Sigmoid colon (tissue), 6 donors: ENCODE measurements around the gene LASP1NB.
A peak's percentile ranks its signal among the peaks of the same experiment; 100 is the strongest.

Experiments
- DNase-seq: peaks from one replicate; pipeline ENCODE4 v3.0.0-alpha.2; 2019
- H3K27ac ChIP-seq, 4 donors: fragments of 200-600 bp; sonication (generic); one replicate each; pipeline ENCODE4 v1.5.1; 2016 to 2019; ENCODE audit warnings: mild to moderate bottlenecking in 1 of 4
- H3K27me3 ChIP-seq, 3 donors: fragments of 200-600 bp; sonication (generic); one replicate each; pipeline ENCODE4 v1.5.1; 2019; ENCODE audit warnings: mild to moderate bottlenecking in 1 of 3
- H3K36me3 ChIP-seq, 4 donors: fragments of 200-600 bp; sonication (generic); one replicate each; pipeline ENCODE4 v1.5.1; 2016 to 2019
- H3K4me1 ChIP-seq, 4 donors: fragments of 200-600 bp; sonication (generic); one replicate each; pipeline ENCODE4 v1.5.1; 2017 to 2019
- H3K4me3 ChIP-seq, 4 donors: fragments of 200-600 bp; sonication (generic); one replicate each; pipeline ENCODE4 v1.5.1; 2017 to 2019; ENCODE audit warnings: mild to moderate bottlenecking in 2 of 4, moderate library complexity in 1 of 4
- H3K9me3 ChIP-seq, 4 donors: fragments of 200-600 bp in 3 of 4; sonication (generic) in 3 of 4; one replicate each; pipeline versions ENCODE4 v1.5.1 to v1.6.1; 2013 to 2019
- CTCF ChIP-seq, 4 experiments: fragments of 450-650 bp in 3 of 4; fragments of 200-600 bp in 1 of 4; IDR thresholded peaks; one replicate each; pipeline ENCODE4 v1.5.1; 2016 to 2019; ENCODE audit warnings: antibody characterized with exemption in 4 of 4, mild to moderate bottlenecking in 3 of 4, moderate library complexity in 2 of 4
- EP300 ChIP-seq, 4 donors: sonication (generic); formaldehyde crosslinking; IDR thresholded peaks; one replicate each; pipeline ENCODE4 v1.6.1; 2017; ENCODE audit warnings: antibody characterized with exemption in 4 of 4
- POLR2A ChIP-seq, 2 donors: fragments of 450-650 bp; IDR thresholded peaks; one replicate each; pipeline ENCODE4 v1.6.1; 2016; ENCODE audit warnings: antibody characterized with exemption in 2 of 2, mild to moderate bottlenecking in 2 of 2, moderate library complexity in 2 of 2
- POLR2AphosphoS5 ChIP-seq, 4 donors: sonication (generic); formaldehyde crosslinking; IDR thresholded peaks; one replicate each; pipeline ENCODE4 v1.6.1; 2017; ENCODE audit warnings: antibody characterized with exemption in 4 of 4
- WGBS, 2 donors: extraction: QIAGEN DNeasy Blood & Tissue Kit; methylation state at CpG; one replicate each; pipeline ENCODE4 v1.1.7; 2013; 5-methylcytosine and 5-hydroxymethylcytosine counted together
- intact Hi-C: fragments of 100-400 bp; cut with DNase I; formaldehyde crosslinking; loops from one replicate; pipeline ENCODE4 v1.15.1; 2023
- donor health status: healthy with polysubstance abuse.
- donor health status: healthy.

Gene LASP1NB

DNA sequence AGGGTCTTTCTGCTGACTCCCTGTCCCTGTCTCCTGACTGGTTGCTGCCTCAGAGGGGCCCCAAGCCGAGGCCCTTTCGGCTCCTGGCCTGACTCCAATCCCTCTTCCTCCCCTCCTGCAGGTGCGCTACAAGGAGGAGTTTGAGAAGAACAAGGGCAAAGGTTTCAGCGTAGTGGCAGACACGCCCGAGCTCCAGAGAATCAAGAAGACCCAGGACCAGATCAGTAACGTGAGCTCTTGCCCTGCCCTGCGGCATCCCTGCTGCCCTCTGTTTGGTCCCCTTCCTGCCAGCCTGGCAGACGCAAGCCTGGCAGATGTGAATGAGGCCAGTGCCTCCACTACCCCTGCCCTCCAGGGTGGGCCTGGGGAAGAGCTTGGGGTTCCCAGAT lies 27.1 kb upstream of the LASP1NB start:
- Histone ChIP-seq H3K4me1 (peaks cover 0 to 75% (median 61%) of the 10 kb centered on the region in 4 donors), H3K36me3 (peaks cover 3 to 28% (median 15%) of the 10 kb centered on the region in 4 donors), H3K4me3 (no peak overlapping the region), H3K9me3 (no peaks in the 10 kb centered on the region), H3K27ac (peak overlapping the region; percentile 65 to 69 (median 67)), H3K27me3 (no peaks in the 10 kb centered on the region)
- WGBS, 2 donors: 12 to 27% methylated on average over 9 of the region's 9 CpGs
- no peak for DNase-seq
- TF ChIP-seq CTCF (IDR thresholded peaks at IDR 0.05): no peak
- TF ChIP-seq POLR2AphosphoS5 (IDR thresholded peaks at IDR 0.05): no peak
- TF ChIP-seq EP300 (IDR thresholded peaks at IDR 0.05): no peak
- no peak for TF ChIP-seq POLR2A (IDR thresholded peaks at IDR 0.05)
- intact Hi-C loops: no loop called here

- Histone ChIP-seq H3K9me3 (no peaks in the 10 kb centered on the region), H3K27me3 (no peaks in the 10 kb centered on the region), H3K4me3 (no peak overlapping the region), H3K4me1 (peaks cover 0 to 69% (median 55%) of the 10 kb centered on the region in 4 donors), H3K36me3 (peaks cover 3 to 34% (median 17%) of the 10 kb centered on the region in 4 donors), H3K27ac (peak overlapping the region in 3 of 4 donors; percentile 67 to 69 (median 67))
- no peak for DNase-seq
- 38 to 41% methylated on average over 11 of the region's 11 CpGs for WGBS, 2 donors
- intact Hi-C loops: no loop called here
- TF ChIP-seq EP300 (IDR thresholded peaks at IDR 0.05) (no peak), POLR2AphosphoS5 (IDR thresholded peaks at IDR 0.05) (peak in 1 of 4 donors; percentile 13), POLR2A (IDR thresholded peaks at IDR 0.05) (no peak), CTCF (IDR thresholded peaks at IDR 0.05) (no peak)
Observed at GRCh38 chr17:38898812-38899348, 26.5 kb upstream of the LASP1NB start.

DNA sequence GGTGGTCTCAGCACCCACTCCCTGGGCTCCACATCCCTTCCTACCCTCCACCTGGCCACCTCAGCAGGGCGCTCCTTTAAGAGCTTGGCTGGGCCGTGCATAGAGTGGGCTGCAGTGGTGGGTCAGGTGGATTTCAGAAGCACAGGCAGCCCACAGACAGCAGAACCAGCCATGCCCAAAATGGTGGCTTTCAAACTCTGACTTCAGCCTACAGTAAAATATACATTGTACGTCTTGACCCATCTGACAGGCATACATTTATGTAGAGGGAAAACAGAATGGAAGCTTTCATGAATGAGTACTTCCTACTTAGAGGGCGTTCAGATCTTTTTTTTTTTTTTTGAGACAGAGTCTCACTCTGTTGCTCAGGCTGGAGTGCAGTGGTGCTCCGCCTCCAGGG lies 26.0 kb upstream of the LASP1NB start:
- intact Hi-C loops: no loop called here
- Histone ChIP-seq H3K27ac (peak overlapping the region in 3 of 4 donors; percentile 67 to 69 (median 67)), H3K27me3 (no peaks in the 10 kb centered on the region), H3K4me1 (peaks cover 0 to 63% (median 51%) of the 10 kb centered on the region in 4 donors), H3K9me3 (no peaks in the 10 kb centered on the region), H3K36me3 (peaks cover 3 to 39% (median 20%) of the 10 kb centered on the region in 4 donors), H3K4me3 (no peak overlapping the region)
- WGBS, 2 donors: 54 to 82% methylated on average over 5 of the region's 5 CpGs
- no peak for DNase-seq
- TF ChIP-seq POLR2A (IDR thresholded peaks at IDR 0.05) (no peak), EP300 (IDR thresholded peaks at IDR 0.05) (no peak), POLR2AphosphoS5 (IDR thresholded peaks at IDR 0.05) (no peak), CTCF (IDR thresholded peaks at IDR 0.05) (no peak)

- Histone ChIP-seq H3K4me1 (peaks cover 0 to 62% (median 48%) of the 10 kb centered on the region in 4 donors), H3K9me3 (no peaks in the 10 kb centered on the region), H3K36me3 (peaks cover 6 to 46% (median 23%) of the 10 kb centered on the region in 4 donors), H3K4me3 (no peak overlapping the region), H3K27me3 (no peaks in the 10 kb centered on the region), H3K27ac (peak overlapping the region; percentile 29 to 67 (median 53))
- WGBS, 2 donors: 54 to 75% methylated on average over 10 of the region's 10 CpGs
- intact Hi-C loops: no loop called here
- peak in 1 of 4 donors; percentile 16 for TF ChIP-seq POLR2AphosphoS5 (IDR thresholded peaks at IDR 0.05)
- no peak for TF ChIP-seq POLR2A (IDR thresholded peaks at IDR 0.05)
- no peak for DNase-seq
Observed at GRCh38 chr17:38900978-38901656, 24.3 kb upstream of the LASP1NB start.

- Histone ChIP-seq H3K4me1 (peaks cover 0 to 59% (median 40%) of the 10 kb centered on the region in 4 donors), H3K4me3 (no peak overlapping the region), H3K9me3 (no peaks in the 10 kb centered on the region), H3K36me3 (peaks cover 6 to 50% (median 22%) of the 10 kb centered on the region in 4 donors), H3K27ac (no peak overlapping the region), H3K27me3 (no peaks in the 10 kb centered on the region)
- intact Hi-C loops: no loop called here
- no peak for DNase-seq
- 94% methylated on average over 6 of the region's 6 CpGs for WGBS, 2 donors
- TF ChIP-seq EP300 (IDR thresholded peaks at IDR 0.05): no peak
- TF ChIP-seq CTCF (IDR thresholded peaks at IDR 0.05): no peak
- no peak for TF ChIP-seq POLR2A (IDR thresholded peaks at IDR 0.05)
- TF ChIP-seq POLR2AphosphoS5 (IDR thresholded peaks at IDR 0.05): no peak
Observed at GRCh38 chr17:38903404-38903803, 22.0 kb upstream of the LASP1NB start.
